ENCODE data around the gene NCOA7.

NCOA7 gene

GRCh38 chr6:125790358-125791150 lies at the start of gene NCOA7:
Gene NCOA7, plus strand, starts transcription at chr6:125790960. Its CDS starts 24,395 bp downstream, at chr6:125815355.
- peak; percentile 72 for DNase-seq

- DNase-seq: no peak
Measured at GRCh38 chr6:125741336-125741735, 49.4 kb upstream of the NCOA7 start.

GRCh38 chr6:125742024-125742423 lies 48.7 kb upstream of the NCOA7 start:
- no peak for DNase-seq

GRCh38 chr6:125742464-125743120 lies 48.2 kb upstream of the NCOA7 start:
- no peak for DNase-seq

GRCh38 chr6:125743604-125744003 lies 47.2 kb upstream of the NCOA7 start:
- no peak for DNase-seq

GRCh38 chr6:125745281-125746018 lies 45.3 kb upstream of the NCOA7 start:
- no peak for DNase-seq

- DNase-seq: no peak
Measured at GRCh38 chr6:125746019-125746414, 44.7 kb upstream of the NCOA7 start.

GRCh38 chr6:125746731-125747588 lies 43.8 kb upstream of the NCOA7 start:
- DNase-seq: peak; percentile 89

- DNase-seq: peak; percentile 86
Measured at GRCh38 chr6:125747589-125748405, 43.0 kb upstream of the NCOA7 start.

GRCh38 chr6:125748406-125749172 lies 42.2 kb upstream of the NCOA7 start:
- peak; percentile 43 for DNase-seq

GRCh38 chr6:125749173-125749864 lies 41.4 kb upstream of the NCOA7 start, which contains the start of gene HEY2:
Gene HEY2, plus strand, starts transcription at chr6:125749632. Its CDS starts 145 bp downstream, at chr6:125749777.
- DNase-seq: peak; percentile 94

GRCh38 chr6:125749865-125750691 lies 40.7 kb upstream of the NCOA7 start:
- peak; percentile 30 for DNase-seq

- no peak for DNase-seq
Measured at GRCh38 chr6:125750692-125751333, 39.9 kb upstream of the NCOA7 start.

GRCh38 chr6:125751334-125751916 lies 39.3 kb upstream of the NCOA7 start:
- no peak for DNase-seq

- no peak for DNase-seq
Measured at GRCh38 chr6:125752773-125753172, 38.0 kb upstream of the NCOA7 start.

- peak; percentile 10 for DNase-seq
Measured at GRCh38 chr6:125753218-125753936, 37.4 kb upstream of the NCOA7 start.

GRCh38 chr6:125753937-125754259 lies 36.9 kb upstream of the NCOA7 start:
- DNase-seq: no peak

- no peak for DNase-seq
Measured at GRCh38 chr6:125754566-125754965, 36.2 kb upstream of the NCOA7 start.

Measured in RPMI8226 (cell line).